OCI-LY3 (cell line): ENCODE measurements around the gene PDE3A.

Experiments
- H2AFZ ChIP-seq: fragments of 200-600, 300-600 bp; shearing (Covaris generic); 2 replicates; pipeline ENCODE4 v1.6.0; 2014; ENCODE audit warnings: antibody characterized with exemption, low read depth, low read length
- H3K27ac ChIP-seq: fragments of 200-600, 300-600 bp; sonication (generic); 2 replicates; pipeline ENCODE4 v1.5.1; 2014; ENCODE audit warnings: mild to moderate bottlenecking, low read length, moderate library complexity, mixed read lengths
- H3K27me3 ChIP-seq: fragments of 200-600, 300-600 bp; sonication (generic); 2 replicates; pipeline ENCODE4 v1.6.1; 2014; ENCODE audit warnings: low read depth, low read length, mixed read lengths
- H3K36me3 ChIP-seq: fragments of 200-600, 300-600 bp; sonication (generic); replicated peaks from 2 replicates; pipeline ENCODE3; 2014; ENCODE audit warnings: low read depth, low read length, mixed read lengths
- H3K4me1 ChIP-seq: fragments of 300-600, 200-600 bp; sonication (generic); 2 replicates; pipeline ENCODE4 v1.6.1; 2014; ENCODE audit warnings: low read length, mixed read lengths
- H3K4me2 ChIP-seq: fragments of 200-600, 300-600 bp; sonication (generic); 2 replicates; pipeline ENCODE4 v1.6.1; 2014; ENCODE audit warnings: low read length, mixed read lengths
- H3K4me3 ChIP-seq: fragments of 300-600, 200-600 bp; sonication (generic); 2 replicates; pipeline ENCODE4 v1.5.1; 2014; ENCODE audit warnings: antibody characterized with exemption, mild to moderate bottlenecking, low read length, moderate library complexity
- H3K79me2 ChIP-seq: fragments of 300-600, 200-600 bp; shearing (Covaris generic); 2 replicates; pipeline ENCODE4 v1.6.1; 2014; ENCODE audit warnings: mild to moderate bottlenecking, low read length, mixed read lengths
- H3K9ac ChIP-seq: fragments of 300-600, 200-600 bp; shearing (Covaris generic); 2 replicates; pipeline ENCODE4 v1.6.0; 2014; ENCODE audit warnings: mild to moderate bottlenecking, low read length, moderate library complexity
- H3K9me3 ChIP-seq: fragments of 200-600, 300-600 bp; shearing (Covaris generic); 2 replicates; pipeline ENCODE4 v1.6.1; 2014; ENCODE audit warnings: low read length, mixed read lengths; ENCODE audit not compliant: insufficient read depth
- H4K20me1 ChIP-seq: fragments of 200-600, 300-600 bp; sonication (generic); 2 replicates; pipeline ENCODE4 v1.6.1; 2016; ENCODE audit warnings: low read length, mixed read lengths; ENCODE audit not compliant: insufficient read depth
- CTCF ChIP-seq: fragments of 200-600, 300-600 bp; sonication (generic); IDR thresholded peaks from 2 replicates; pipeline ENCODE4 v1.5.1; 2014; ENCODE audit warnings: antibody characterized with exemption, low read length, low read depth
- EZH2phosphoT487 ChIP-seq: fragments of 200-600 bp; shearing (Covaris generic); IDR thresholded peaks from 2 replicates; pipeline ENCODE4 v1.6.1; 2018; ENCODE audit warnings: antibody characterized with exemption, mixed run types, low read depth

The PDE3A gene

GRCh38 chr12:20508359-20508758, 140.0 kb downstream of the PDE3A start:
- peaks cover 73% of the 10 kb centered on the region for H3K27me3 ChIP-seq
- H3K4me2 ChIP-seq = no peak overlapping the region
- no peak overlapping the region for H2AFZ ChIP-seq
- no peak overlapping the region for H3K4me3 ChIP-seq
- H3K9ac ChIP-seq = no peak overlapping the region
- no peaks in the 10 kb centered on the region for H3K36me3 ChIP-seq
- H3K27ac ChIP-seq = no peak overlapping the region
- H3K4me1 ChIP-seq = peaks cover 10% of the 10 kb centered on the region
- TF ChIP-seq CTCF (no peak), EZH2phosphoT487 (no peak)
- H4K20me1 ChIP-seq = peaks cover 12% of the 10 kb centered on the region; the same call in 1 of the 2 replicates
- H3K9me3 ChIP-seq = no peaks in the 10 kb centered on the region
- H3K79me2 ChIP-seq = no peaks in the 10 kb centered on the region

DNA sequence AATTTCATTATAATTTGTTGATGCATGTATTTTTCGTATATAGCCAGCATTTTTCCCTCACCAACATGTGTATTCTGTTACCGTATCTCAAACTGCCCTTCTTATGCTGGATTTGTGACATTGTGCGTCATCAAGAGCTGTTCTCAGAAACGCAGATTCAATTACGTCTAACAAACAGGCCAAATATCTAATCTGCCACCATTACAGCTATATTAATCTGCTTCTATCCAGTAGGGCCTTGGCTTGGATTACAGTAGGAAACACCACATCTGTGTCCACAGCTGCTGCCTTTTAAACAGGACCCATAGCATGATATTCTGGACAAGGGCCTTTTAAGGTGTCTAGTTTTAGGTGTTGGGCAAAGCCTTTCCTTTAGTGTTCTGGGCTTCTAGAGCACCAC, 140.6 kb downstream of the PDE3A start:
- Histone ChIP-seq H3K27me3 (peaks cover 76% of the 10 kb centered on the region), H3K4me1 (peaks cover 10% of the 10 kb centered on the region), H3K27ac (no peak overlapping the region)

DNA sequence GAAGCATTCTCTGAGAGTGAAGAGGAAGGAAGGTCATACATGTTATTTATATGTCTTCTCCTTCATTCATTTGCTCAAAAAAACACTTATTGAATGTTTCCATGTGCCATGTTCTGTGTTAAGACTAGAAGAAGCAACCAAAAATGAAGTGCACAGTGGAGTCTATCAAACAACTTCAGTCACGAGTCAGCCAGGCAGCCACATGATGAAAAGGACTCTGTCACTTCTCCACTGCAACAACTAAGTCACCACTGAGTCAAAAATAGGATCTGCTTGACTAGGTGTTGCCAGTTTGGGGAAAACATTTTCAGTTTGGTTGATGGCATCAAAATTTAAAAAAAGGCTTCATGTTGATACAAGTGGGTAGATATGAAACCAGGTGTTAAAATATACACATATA, 142.5 kb downstream of the PDE3A start:
- peaks cover 6% of the 10 kb centered on the region; the same call in 1 of the 2 replicates for H4K20me1 ChIP-seq
- no peak for TF ChIP-seq EZH2phosphoT487
- TF ChIP-seq CTCF = no peak
- no peak overlapping the region for H3K9ac ChIP-seq
- no peaks in the 10 kb centered on the region for H3K9me3 ChIP-seq
- H3K27ac ChIP-seq = no peak overlapping the region
- H3K4me1 ChIP-seq = peaks cover 10% of the 10 kb centered on the region
- no peaks in the 10 kb centered on the region for H3K36me3 ChIP-seq
- no peak overlapping the region for H3K4me3 ChIP-seq
- no peaks in the 10 kb centered on the region for H3K79me2 ChIP-seq
- no peak overlapping the region for H2AFZ ChIP-seq
- peaks cover 68% of the 10 kb centered on the region for H3K27me3 ChIP-seq
- H3K4me2 ChIP-seq = no peak overlapping the region

More for the DNA sequence above, 140.6 kb downstream of the PDE3A start:
- no peak overlapping the region for H3K4me2 ChIP-seq
- no peaks in the 10 kb centered on the region for H3K9me3 ChIP-seq
- no peak overlapping the region for H2AFZ ChIP-seq
- no peaks in the 10 kb centered on the region for H3K36me3 ChIP-seq
- peaks cover 12% of the 10 kb centered on the region; the same call in 1 of the 2 replicates for H4K20me1 ChIP-seq
- H3K79me2 ChIP-seq = no peaks in the 10 kb centered on the region
- no peak overlapping the region for H3K4me3 ChIP-seq
- no peak overlapping the region for H3K9ac ChIP-seq
- TF ChIP-seq CTCF (no peak), EZH2phosphoT487 (no peak)

- Histone ChIP-seq H3K36me3 (no peaks in the 10 kb centered on the region), H3K27me3 (peaks cover 72% of the 10 kb centered on the region), H3K9ac (no peak overlapping the region), H3K9me3 (no peaks in the 10 kb centered on the region), H3K27ac (no peak overlapping the region), H3K79me2 (no peaks in the 10 kb centered on the region), H3K4me1 (peaks cover 3% of the 10 kb centered on the region; the same call in 1 of the 2 replicates), H3K4me2 (no peak overlapping the region), H4K20me1 (no peaks in the 10 kb centered on the region), H2AFZ (no peak overlapping the region), H3K4me3 (no peak overlapping the region)
- TF ChIP-seq CTCF (no peak), EZH2phosphoT487 (no peak)
These were observed 144.9 kb downstream of the PDE3A start for GRCh38 chr12:20513189-20513588.
